GM23338 (cell line): ENCODE measurements around the gene VSIG8. TPM values are rescaled to one million over a fixed set of nuclear protein-coding genes. Genes with fewer than 3 reads are reported as not detected.

Source experiments
- ATAC-seq: fragments of 200-7000 bp; cut with Tn5 transposase; 3 replicates; pipeline ENCODE4 v1.9.1; 2020
- DNase-seq: peaks from one replicate; pipeline ENCODE4 v3.0.0-alpha.2; 2015; ENCODE audit warnings: low spot score
- H2AFZ ChIP-seq: fragments of 200-600 bp; sonication (generic); 2 replicates; pipeline ENCODE4 v1.8.0; 2016; ENCODE audit warnings: antibody characterized with exemption, mild to moderate bottlenecking, moderate library complexity
- H3F3A ChIP-seq: fragments of 200-600 bp; sonication (generic); replicated peaks from 2 replicates; pipeline ENCODE4 v1.8.0; 2017; ENCODE audit warnings: antibody characterized with exemption, mixed run types, low read depth
- H3K27ac ChIP-seq: fragments of 200-600 bp; sonication (generic); 2 replicates; pipeline ENCODE4 v1.6.1; 2016; ENCODE audit warnings: low read depth
- H3K27me3 ChIP-seq: fragments of 200-600 bp; sonication (generic); 2 replicates; pipeline ENCODE4 v1.8.0; 2016; ENCODE audit warnings: mild to moderate bottlenecking, mixed run types, moderate library complexity; ENCODE audit not compliant: insufficient read depth
- H3K36me3 ChIP-seq: fragments of 200-600 bp; sonication (generic); 2 replicates; pipeline ENCODE4 v1.8.0; 2016; ENCODE audit warnings: mild to moderate bottlenecking; ENCODE audit not compliant: insufficient read depth
- H3K4me1 ChIP-seq: fragments of 200-600 bp; sonication (generic); 2 replicates; pipeline ENCODE4 v1.8.0; 2016; ENCODE audit warnings: mild to moderate bottlenecking, moderate library complexity; ENCODE audit not compliant: insufficient read depth
- H3K4me2 ChIP-seq: fragments of 200-600 bp; sonication (generic); 2 replicates; pipeline ENCODE4 v1.7.1; 2017; ENCODE audit warnings: mixed run types
- H3K4me3 ChIP-seq: fragments of 200-600 bp; sonication (generic); 2 replicates; pipeline ENCODE4 v1.6.1; 2016; ENCODE audit warnings: mixed run types
- H3K79me2 ChIP-seq: fragments of 200-600 bp; sonication (generic); replicated peaks from 2 replicates; pipeline ENCODE4 v1.8.0; 2017; ENCODE audit warnings: mild to moderate bottlenecking; ENCODE audit not compliant: insufficient read depth
- H3K9me2 ChIP-seq: fragments of 200-600 bp; sonication (generic); 2 replicates; pipeline ENCODE4 v1.8.0; 2017; ENCODE audit not compliant: insufficient read depth
- H4K20me1 ChIP-seq: fragments of 200-600 bp; sonication (generic); replicated peaks from 2 replicates; pipeline ENCODE4 v1.8.0; 2017; ENCODE audit warnings: mild to moderate bottlenecking; ENCODE audit not compliant: insufficient read depth
- H3K27ac Mint-ChIP-seq: 2 replicates; pipeline ENCODE4 v1.8.0; 2020; ENCODE audit warnings: inconsistent platforms, mild to moderate bottlenecking, moderate library complexity, mixed read lengths
- H3K27me3 Mint-ChIP-seq: 3 replicates; pipeline ENCODE4 v1.8.0; 2022; ENCODE audit warnings: low read depth, mild to moderate bottlenecking, moderate library complexity, mixed read lengths, inconsistent platforms; ENCODE audit not compliant: insufficient read depth, poor library complexity
- H3K36me3 Mint-ChIP-seq: 3 replicates; pipeline ENCODE4 v1.8.0; 2021; ENCODE audit warnings: low read depth, mild to moderate bottlenecking, inconsistent platforms, moderate library complexity, mixed read lengths
- H3K4me1 Mint-ChIP-seq: 3 replicates; pipeline ENCODE4 v1.8.0; 2020; ENCODE audit warnings: mild to moderate bottlenecking, inconsistent platforms, mixed read lengths
- H3K4me3 Mint-ChIP-seq: 3 replicates; pipeline ENCODE4 v1.8.0; 2021; ENCODE audit warnings: moderate library complexity, mild to moderate bottlenecking, inconsistent platforms, mixed read lengths
- H3K9me3 Mint-ChIP-seq: 3 replicates; pipeline ENCODE4 v1.8.0; 2020; ENCODE audit warnings: moderate library complexity, mild to moderate bottlenecking, inconsistent platforms, mixed read lengths
- CREB1 ChIP-seq: fragments of 250-450 bp; sonication (Bioruptor Pico); IDR thresholded peaks from 2 replicates; pipeline ENCODE4 v1.5.0; 2020; ENCODE audit warnings: low read depth, mild to moderate bottlenecking, moderate library complexity
- CTCF ChIP-seq, 2 experiments: fragments of 200-600 bp in 1 of 2; sonication (generic) in 1 of 2; conservative IDR thresholded peaks; 2 replicates each; pipeline versions ENCODE4 v1.5.1 to v1.6.1; 2016 to 2017; ENCODE audit warnings: antibody characterized with exemption in 2 of 2, low read depth in 2 of 2, mild to moderate bottlenecking in 2 of 2, moderate library complexity in 1 of 2
- ETS1 ChIP-seq: IDR thresholded peaks from 2 replicates; pipeline ENCODE4 v1.6.1; 2016; ENCODE audit warnings: antibody characterized with exemption
- EZH2 ChIP-seq: fragments of 200-600 bp; sonication (generic); IDR thresholded peaks from one replicate; pipeline ENCODE4 v1.8.0; 2017; ENCODE audit warnings: antibody characterized with exemption, mild to moderate bottlenecking, low read depth; ENCODE audit not compliant: unreplicated experiment
- EZH2phosphoT487 ChIP-seq: fragments of 200-600 bp; sonication (generic); IDR thresholded peaks from one replicate; pipeline ENCODE4 v1.8.1; 2018; ENCODE audit warnings: antibody characterized with exemption; ENCODE audit not compliant: unreplicated experiment
- JUNB ChIP-seq: IDR thresholded peaks from one replicate; pipeline ENCODE4 v1.6.1; 2016; ENCODE audit warnings: antibody characterized with exemption; ENCODE audit not compliant: unreplicated experiment
- NANOG ChIP-seq: IDR thresholded peaks from 2 replicates; pipeline ENCODE4 v1.6.1; 2016; ENCODE audit warnings: antibody characterized with exemption, borderline replicate concordance
- POLR2AphosphoS5 ChIP-seq: IDR thresholded peaks from 2 replicates; pipeline ENCODE4 v1.6.1; 2016; ENCODE audit warnings: antibody characterized with exemption, low read depth
- REST ChIP-seq: IDR thresholded peaks from one replicate; pipeline ENCODE4 v1.6.1; 2018; ENCODE audit warnings: antibody characterized with exemption; ENCODE audit not compliant: unreplicated experiment
- STAT1 ChIP-seq: IDR thresholded peaks from one replicate; pipeline ENCODE4 v1.6.1; 2016; ENCODE audit warnings: antibody characterized with exemption; ENCODE audit not compliant: unreplicated experiment
- ZNF114 ChIP-seq: fragments of 250-450 bp; sonication (Bioruptor Pico); IDR thresholded peaks from 2 replicates; pipeline ENCODE4 v1.5.0; 2020; ENCODE audit warnings: mild to moderate bottlenecking, moderate library complexity
- ZNF331 ChIP-seq: fragments of 250-450 bp; sonication (Bioruptor Pico); IDR thresholded peaks from 2 replicates; pipeline ENCODE4 v1.5.0; 2020; ENCODE audit warnings: low read depth, mild to moderate bottlenecking, moderate library complexity
- ZNF462 ChIP-seq: fragments of 250-450 bp; sonication (Bioruptor Pico); IDR thresholded peaks from 2 replicates; pipeline ENCODE4 v1.5.0; 2020; ENCODE audit warnings: mild to moderate bottlenecking, moderate library complexity
- polyA plus RNA-seq: library from polyadenylated mRNA; unstranded; fragments of >200 nt; fragmentation: Nextera tagmentation; extraction: Ambion mirVana; gene quantifications from 2 replicates; pipeline ENCODE4 v1.2.1, GENCODE V29; 2016
- total RNA-seq: library from RNA; depleted of rRNA; stranded (reverse); fragments of >200 nt; shearing (Covaris generic); gene quantifications from 2 replicates; pipeline ENCODE4 v1.2.3, GENCODE V29; 2014

VSIG8 gene
- total and polyA plus RNA-seq, 2 experiments from 2014 or later = not detected

- TF ChIP-seq JUNB = no peak
- no peak for TF ChIP-seq POLR2AphosphoS5
Observed at GRCh38 chr1:159889202-159889601, 26.7 kb upstream of the VSIG8 start (continued).

GRCh38 chr1:159884296-159884695 is 21.8 kb upstream of the VSIG8 start:
- H3K4me3 ChIP-seq = no peak overlapping the region
- no peaks in the 10 kb centered on the region for H4K20me1 ChIP-seq
- peaks cover 5% of the 10 kb centered on the region; the same call in 1 of the 2 replicates for H3K4me1 ChIP-seq
- Mint-ChIP-seq H3K4me1 (no peaks in the 10 kb centered on the region; the same call in 2 of the 3 replicates), H3K27ac (no peak overlapping the region), H3K9me3 (no peaks in the 10 kb centered on the region), H3K4me3 (no peak overlapping the region), H3K27me3 (no peaks in the 10 kb centered on the region), H3K36me3 (no peaks in the 10 kb centered on the region)
- no peak for ATAC-seq
- H3F3A ChIP-seq = no peaks in the 10 kb centered on the region
- TF ChIP-seq JUNB = no peak
- no peak for TF ChIP-seq CREB1 (CRISPR knock-in tag)
- TF ChIP-seq STAT1 = no peak
- TF ChIP-seq EZH2phosphoT487 = no peak
- TF ChIP-seq NANOG = no peak
- no peak for TF ChIP-seq POLR2AphosphoS5
- TF ChIP-seq REST = no peak
- TF ChIP-seq ZNF462 (CRISPR knock-in tag) = no peak
- no peak for TF ChIP-seq ETS1
- TF ChIP-seq ZNF114 (CRISPR knock-in tag) = no peak
- TF ChIP-seq ZNF331 (CRISPR knock-in tag) = no peak
- TF ChIP-seq EZH2 = no peak
- TF ChIP-seq CTCF (conservative IDR thresholded peaks at IDR 0.05; ENCODE audit: low read depth in 2 of 2) = no peak
- H3K27ac ChIP-seq = no peak overlapping the region
- no peak overlapping the region for H3K4me2 ChIP-seq
- H2AFZ ChIP-seq = no peak overlapping the region
- H3K79me2 ChIP-seq = no peaks in the 10 kb centered on the region
- H3K36me3 ChIP-seq = no peaks in the 10 kb centered on the region
- no peak for DNase-seq
- H3K27me3 ChIP-seq = no peaks in the 10 kb centered on the region
- H3K9me2 ChIP-seq = no peaks in the 10 kb centered on the region
